HG02610 (cell line): ENCODE results near the gene C8A.

ENCODE experiments used
- ATAC-seq: cut with Tn5 transposase; IDR thresholded peaks from one replicate; pipeline ENCODE4 v1.9.1; 2021; ENCODE audit warnings: mild to moderate bottlenecking, moderate library complexity; ENCODE audit not compliant: unreplicated experiment

Gene C8A

GRCh38 chr1:56923201-56923600 lies 68.6 kb downstream of the C8A start:
- ATAC-seq, result no peak

GRCh38 chr1:56924116-56924515 lies 69.5 kb downstream of the C8A start:
- ATAC-seq, result no peak

DNA sequence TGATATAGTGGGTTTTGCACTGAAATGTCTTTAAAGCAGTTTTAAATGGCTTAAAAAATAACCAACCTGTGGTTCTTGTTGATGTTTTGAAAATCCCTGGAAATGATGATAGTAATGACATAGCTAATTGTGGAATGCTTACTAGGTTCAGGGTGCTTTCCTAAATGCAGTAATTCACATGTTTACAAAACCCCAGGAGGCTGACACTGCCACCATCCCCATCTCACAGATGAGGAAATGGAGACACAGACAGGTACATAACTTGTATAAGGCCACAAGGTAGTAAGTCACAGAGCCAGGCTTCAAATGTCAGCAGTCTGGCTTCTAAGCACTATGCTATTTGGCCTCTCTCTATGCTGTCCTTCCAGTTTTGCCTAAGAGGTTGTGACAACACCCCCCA lies 70.6 kb downstream of the C8A start:
- no peak for ATAC-seq

DNA sequence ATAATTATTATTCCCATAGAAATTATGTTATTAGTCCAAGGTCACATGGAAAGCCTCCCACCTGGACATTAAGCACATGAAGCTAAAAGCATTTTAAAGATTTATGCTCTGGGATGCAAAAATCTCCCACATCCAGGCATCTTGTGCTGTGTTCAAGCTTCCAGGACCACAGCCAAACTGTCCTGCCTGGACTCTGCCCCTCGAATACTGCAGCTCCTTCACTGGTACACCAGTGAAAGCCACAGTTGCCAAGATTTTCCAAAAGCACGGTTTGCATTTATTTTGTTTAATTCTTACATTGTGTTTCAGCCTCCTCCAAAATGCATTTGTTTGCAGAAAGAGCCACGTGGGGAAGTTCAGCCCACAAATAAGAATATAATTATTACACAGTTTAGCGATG lies 72.6 kb downstream of the C8A start:
- no peak for ATAC-seq

DNA sequence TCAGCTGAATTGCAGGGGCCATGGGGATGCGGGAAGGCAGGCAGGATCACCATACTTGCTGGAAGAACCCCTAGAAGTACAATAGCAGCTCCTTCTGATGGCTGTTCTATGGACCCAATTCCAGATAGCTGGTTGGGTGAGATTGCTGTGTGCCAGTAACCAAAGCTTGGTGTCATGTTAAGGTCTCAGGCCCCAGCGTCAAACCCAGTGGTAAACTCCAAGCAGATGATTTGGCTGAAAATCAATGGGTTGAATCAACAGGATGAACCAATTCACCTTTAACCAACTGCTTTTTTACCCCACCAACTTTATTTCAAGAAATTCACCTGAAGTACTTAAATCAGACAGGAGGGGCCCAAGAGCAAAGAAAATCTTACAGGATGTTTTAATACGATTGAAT lies 73.4 kb downstream of the C8A start:
- ATAC-seq, result no peak

GRCh38 chr1:56929492-56929891 lies 74.9 kb downstream of the C8A start:
- no peak for ATAC-seq

DNA sequence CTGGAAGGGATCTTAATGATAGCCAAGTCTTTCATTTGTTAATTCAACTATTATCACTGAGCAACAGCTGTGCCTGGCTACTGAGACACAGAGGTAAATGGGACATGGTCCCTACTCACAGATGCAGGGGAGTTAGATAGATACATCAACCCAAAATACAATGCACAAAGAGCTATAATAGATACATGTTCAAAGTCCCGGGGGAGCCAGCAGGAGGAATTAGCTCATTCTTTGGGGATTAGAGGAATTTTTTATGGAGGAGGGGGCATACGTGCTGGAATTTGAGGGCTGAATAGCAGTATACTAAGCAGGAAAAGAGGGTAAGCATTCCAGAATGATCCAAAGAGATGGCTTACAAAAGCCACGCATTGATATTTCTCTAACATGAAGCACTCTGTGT lies 76.6 kb downstream of the C8A start:
- ATAC-seq, result no peak

DNA sequence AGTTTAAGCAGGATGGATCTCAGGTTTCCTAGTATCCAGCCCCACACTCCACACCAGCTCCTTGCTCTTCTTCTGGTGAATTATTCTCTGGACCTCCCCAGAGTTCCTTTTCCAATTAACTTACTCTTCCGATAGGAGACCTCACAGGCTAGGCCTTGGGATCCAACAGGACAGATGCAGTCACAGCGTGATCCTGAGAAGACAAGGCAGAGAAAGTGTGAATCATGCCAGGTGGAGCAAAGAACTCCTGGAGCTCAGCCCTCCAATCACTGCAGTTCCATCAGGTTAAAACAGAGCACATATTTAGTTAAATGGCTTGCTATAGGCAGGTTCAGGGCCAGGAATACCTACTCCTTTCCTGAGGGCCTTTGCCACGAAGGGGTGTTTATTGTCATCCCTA lies 77.1 kb downstream of the C8A start:
- no peak for ATAC-seq

DNA sequence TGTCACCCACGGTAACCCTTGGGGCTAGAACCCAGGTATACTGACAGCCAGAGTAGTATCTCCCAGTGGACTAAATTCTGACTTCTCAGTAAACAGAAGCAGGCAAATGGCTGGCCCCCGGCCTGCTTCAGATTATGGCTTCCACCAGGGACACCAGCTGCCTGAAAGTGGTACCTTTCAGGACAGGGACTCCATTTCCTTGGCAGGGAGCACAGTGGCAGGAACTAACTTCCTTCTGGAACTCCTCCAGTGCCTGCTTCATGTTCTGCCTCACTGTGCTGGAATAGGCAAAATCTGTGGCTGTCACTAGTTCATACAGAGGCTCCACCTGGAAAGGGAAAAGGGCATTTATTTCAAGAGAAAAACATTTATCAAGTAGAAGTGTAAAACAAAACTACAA lies 78.6 kb downstream of the C8A start:
- ATAC-seq, result no peak

GRCh38 chr1:56933606-56934005 lies 79.0 kb downstream of the C8A start:
- ATAC-seq, result no peak

DNA sequence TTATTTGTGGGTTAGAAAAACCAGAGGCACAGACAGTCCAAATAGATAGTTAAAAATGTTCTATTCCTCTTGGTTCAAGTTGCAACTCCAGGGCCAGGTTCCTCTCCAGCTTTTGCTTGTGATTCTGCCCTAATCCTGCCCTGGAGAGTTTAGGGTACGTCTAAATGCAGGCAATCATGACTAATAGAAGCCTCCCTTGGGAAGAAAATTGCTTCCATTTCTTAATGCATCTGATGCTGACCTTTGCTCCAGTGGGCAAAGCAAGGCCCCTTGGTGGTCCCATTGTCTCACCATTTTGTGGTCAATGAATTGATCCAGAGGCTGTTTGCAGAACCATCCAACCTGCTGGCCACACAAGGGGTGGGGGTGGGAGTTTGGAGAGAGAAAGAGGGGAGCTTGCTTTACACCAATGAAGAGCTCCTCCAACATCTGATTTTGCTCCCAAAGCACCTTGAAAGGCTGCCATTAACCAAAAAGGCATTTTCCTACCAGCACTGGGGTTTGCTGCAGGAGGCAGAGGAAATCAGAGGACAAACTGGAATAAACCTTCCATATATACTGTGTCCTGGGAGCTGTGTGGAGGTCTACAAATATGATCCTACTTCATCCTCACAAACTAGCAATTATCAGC lies 79.9 kb downstream of the C8A start:
- ATAC-seq, result no peak

- ATAC-seq, result no peak
Observed at GRCh38 chr1:56938646-56939045, 84.0 kb downstream of the C8A start.

GRCh38 chr1:56939209-56939608 lies 84.6 kb downstream of the C8A start:
- no peak for ATAC-seq

GRCh38 chr1:56940039-56940438 lies 85.4 kb downstream of the C8A start:
- ATAC-seq, result no peak

DNA sequence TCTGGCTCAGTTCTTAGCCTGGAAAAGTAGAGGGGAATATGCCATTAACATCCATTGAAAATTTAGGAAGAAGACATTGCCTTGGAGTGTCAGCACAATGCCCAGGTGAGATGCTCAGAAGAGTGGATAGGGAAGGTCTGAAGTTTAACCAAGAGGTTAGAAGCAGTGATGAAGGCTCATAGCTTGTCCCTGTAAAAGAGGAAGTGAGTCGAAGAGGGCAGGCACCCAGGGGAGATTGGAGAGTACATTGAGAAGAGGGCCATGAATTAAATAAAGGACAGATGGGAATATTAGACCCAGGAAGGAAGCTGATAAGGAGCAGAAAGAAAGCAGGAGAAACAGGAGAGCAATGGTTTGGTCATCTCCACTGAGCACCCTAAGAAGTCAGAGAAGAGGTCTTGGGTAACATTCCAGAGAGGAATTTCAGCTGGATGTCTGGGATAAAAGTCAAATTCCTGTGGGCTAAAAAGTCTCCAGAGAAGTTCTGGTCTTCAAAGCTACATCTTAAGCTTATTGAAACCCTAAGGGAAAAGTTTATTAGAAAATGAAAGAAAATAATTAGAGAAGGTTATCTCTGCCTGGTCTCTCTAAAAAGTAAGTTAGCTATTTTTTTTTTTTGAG lies 93.9 kb downstream of the C8A start:
- ATAC-seq, result no peak

DNA sequence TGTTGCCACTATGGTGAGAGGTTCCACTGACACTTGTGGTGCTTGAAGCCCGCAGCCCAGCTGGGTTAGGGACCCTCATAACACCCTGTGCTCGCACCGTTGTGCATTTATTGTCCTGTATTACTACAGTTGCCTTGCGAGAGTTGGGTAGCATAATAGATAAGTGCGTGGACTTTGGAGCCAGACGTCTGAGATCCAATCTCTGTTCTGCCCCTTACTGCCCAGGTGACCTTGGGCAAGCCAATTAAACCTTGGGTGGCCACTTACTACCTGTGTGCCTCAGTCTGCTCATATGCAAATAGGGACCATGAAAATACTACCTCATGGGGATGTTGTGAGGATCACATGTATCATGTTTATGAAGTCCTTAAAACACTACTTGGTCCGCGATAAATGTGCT lies 97.9 kb downstream of the C8A start:
- ATAC-seq, result no peak

DNA sequence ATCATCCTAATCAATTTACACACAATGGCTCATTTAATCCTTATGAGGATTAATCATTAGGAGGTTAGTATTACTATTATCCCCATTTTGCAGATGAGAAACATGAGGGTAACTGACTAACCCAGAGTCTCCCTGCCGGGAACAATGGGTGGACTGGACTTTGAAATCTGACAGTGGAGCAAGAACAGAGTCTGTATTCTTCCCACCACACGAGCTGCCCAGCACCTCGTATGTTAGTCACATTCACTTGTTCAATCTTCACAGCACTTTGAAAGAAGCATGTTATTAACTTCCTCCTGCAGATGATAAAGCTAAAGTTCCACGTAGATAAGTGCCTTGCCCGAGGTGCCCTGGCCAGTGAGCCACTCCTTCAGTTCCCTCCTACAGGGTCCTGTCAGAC lies 98.8 kb downstream of the C8A start:
- ATAC-seq, result no peak

- no peak for ATAC-seq
Observed at GRCh38 chr1:56954664-56955063, 100.1 kb downstream of the C8A start.

DNA sequence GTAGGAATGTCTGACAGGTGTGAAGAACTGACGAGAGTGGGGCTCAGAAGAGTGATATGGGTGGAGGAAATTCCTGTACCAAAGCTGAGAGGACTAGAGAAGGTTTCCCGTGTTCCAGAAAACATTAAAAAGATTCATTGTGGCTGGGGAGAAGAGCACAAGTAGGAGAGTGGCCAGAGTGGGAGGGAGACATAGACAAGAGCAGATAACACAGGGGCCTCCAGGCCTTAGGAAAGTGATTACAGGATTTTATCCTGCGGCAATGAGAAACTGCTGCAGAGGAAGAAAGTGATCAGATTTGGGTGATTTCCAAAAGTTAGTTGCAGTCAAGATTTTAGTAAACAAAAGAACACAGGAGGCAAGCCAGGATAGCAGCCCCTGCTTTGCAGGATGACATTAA lies 103.3 kb downstream of the C8A start:
- ATAC-seq, result no peak

DNA sequence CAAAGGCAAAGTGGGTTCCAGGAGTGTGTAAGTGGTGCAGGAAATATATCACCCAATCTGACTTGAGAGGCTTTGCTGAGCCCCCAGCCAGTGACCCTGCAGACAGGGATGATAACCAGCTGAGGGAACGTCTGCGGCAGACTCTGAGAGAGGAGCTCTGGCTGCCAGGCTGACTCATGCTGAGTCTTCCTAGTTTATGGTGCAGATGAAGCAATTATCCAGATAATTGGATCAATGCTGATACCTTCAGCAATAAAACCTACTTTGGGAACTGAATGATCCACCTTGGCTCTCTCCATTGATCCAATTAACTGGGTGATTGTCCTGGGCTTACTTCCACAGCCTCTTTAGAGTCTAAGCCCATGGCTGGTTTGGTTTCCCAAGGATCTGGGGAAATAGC lies 103.9 kb downstream of the C8A start:
- ATAC-seq, result no peak

- ATAC-seq, result no peak
Observed at GRCh38 chr1:56961426-56961825, 106.8 kb downstream of the C8A start.

GRCh38 chr1:56963667-56964066 lies 109.1 kb downstream of the C8A start:
- no peak for ATAC-seq

- no peak for ATAC-seq
Observed at GRCh38 chr1:56964349-56965017, 109.9 kb downstream of the C8A start.
